HG03103 (cell line): ENCODE measurements around the gene PACRG.

Source experiments
- ATAC-seq: cut with Tn5 transposase; IDR thresholded peaks from one replicate; pipeline ENCODE4 v1.9.1; 2021; ENCODE audit warnings: low read depth; ENCODE audit not compliant: unreplicated experiment

The PACRG gene

GRCh38 chr6:163320402-163320801 is 592.6 kb downstream of the PACRG start:
- no peak for ATAC-seq

GRCh38 chr6:163320804-163321203 is 593.0 kb downstream of the PACRG start:
- no peak for ATAC-seq

DNA sequence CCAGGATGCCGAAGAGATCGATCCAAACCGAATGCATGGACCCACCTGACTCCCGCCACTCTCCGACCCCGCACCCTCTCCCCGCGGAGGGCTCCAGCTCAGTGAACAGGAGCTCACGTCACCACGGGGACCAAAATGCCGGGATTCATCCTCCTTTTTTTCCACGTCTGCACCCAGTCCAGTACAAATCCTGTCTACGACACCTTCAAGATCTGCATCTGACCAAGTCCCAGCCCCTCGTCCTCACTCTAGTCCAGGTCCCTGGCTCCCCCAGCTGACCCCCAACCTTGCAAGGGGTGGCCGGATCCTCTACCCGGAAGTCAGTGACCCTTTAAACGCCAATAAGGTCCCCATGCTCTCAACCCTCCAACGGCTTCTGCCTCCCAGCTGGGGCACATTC is 593.9 kb downstream of the PACRG start:
- no peak for ATAC-seq

GRCh38 chr6:163323274-163323673 is 595.5 kb downstream of the PACRG start:
- ATAC-seq, result no peak

- no peak for ATAC-seq
Measured at GRCh38 chr6:163323705-163324104, 595.9 kb downstream of the PACRG start.

- ATAC-seq, result no peak
Measured at GRCh38 chr6:163324326-163324687, 596.5 kb downstream of the PACRG start.

DNA sequence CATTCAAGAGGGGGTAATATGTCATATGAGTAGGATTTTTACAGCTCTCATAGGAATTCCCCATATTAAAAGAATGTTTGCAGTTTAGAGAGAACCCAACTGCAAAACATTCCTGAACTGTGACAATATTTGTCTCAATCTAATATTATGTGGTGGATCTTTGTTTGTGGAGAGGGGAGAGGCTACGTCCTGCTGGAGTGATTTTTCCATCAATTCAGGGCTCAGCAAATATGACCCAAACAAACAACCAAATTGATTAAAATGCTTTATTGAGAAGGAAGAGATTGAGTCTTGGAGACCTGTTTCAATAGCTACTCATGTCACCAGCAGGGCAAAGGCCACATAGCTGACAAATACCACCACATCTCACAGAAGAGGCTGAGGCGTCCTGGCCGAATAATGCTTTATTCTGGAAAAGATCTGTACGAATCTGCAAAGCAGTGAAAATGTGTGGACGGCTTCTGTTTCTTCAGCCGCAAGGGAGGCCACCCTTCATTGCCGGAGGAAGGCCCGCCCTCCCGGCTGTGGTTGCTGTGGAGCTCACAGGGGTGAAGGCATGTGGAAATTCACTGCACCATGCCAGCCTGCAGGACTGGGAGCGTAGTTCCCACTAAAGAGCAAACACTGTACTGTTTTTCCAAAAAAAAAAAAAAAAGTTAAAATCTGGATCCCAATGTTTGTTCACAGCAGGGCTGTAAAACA is 597.1 kb downstream of the PACRG start:
- no peak for ATAC-seq

DNA sequence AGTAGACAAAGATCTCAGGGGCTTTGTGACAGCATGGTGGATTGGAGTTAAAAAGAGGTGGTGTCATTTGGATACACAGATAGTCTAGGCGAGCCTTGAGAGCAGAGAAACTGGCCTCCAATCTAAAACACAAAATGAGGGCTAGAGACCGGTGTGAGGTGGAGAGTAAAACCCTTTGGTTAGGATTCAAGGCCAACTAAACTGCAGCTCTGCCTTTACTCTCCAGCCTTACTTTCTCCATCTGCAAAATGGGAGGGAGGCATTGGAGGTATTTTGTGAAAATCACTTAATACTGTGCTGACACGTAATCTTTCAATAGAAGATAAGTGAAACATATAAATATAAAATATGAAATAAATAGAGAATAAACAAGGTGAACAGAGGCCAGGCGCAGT is 597.6 kb downstream of the PACRG start:
- no peak for ATAC-seq

- no peak for ATAC-seq
Measured at GRCh38 chr6:163327165-163327880, 599.5 kb downstream of the PACRG start.

DNA sequence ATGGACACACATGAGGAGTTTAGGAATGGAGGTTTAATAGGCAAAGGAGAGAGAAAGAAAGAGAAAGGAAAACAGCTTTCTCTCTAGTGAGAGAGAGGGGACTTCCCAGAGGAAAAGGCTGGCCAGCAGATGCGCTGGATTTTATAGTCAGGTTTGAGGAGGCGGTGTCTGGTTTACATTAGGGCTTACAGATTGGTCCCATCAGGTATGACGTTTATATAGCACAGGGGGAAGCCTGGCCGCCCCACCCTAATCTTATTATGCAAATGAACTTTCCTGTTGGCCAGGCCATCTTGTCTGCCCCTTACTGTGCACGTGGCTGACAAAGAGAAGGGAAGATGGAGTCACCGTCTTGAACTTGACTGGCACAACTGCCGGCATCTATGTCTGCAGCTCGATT is 600.1 kb downstream of the PACRG start:
- ATAC-seq, result no peak

GRCh38 chr6:163328411-163328810 is 600.6 kb downstream of the PACRG start:
- no peak for ATAC-seq

GRCh38 chr6:163329991-163330390 is 602.2 kb downstream of the PACRG start:
- ATAC-seq, result no peak

DNA sequence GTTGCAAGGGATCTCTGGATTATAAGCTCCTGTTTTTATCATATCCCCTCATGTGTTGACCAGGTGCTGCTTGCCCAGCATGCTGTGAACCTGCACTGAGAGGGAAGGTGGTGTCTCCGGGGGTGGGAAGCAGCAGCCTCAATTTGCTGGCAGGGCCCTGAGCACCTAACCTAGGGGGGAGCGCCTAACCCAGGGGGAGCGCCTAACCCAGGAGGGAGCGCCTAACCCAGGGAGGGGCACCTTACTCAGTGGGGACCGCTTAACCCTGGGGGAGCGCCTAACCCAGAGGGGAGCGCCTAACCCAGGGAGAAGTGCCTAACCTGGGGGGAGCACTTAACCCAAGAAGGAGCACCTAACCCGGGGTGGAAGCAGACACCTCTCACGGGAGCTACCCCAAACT is 603.5 kb downstream of the PACRG start:
- no peak for ATAC-seq

- no peak for ATAC-seq
Measured at GRCh38 chr6:163332575-163332974, 604.8 kb downstream of the PACRG start.

GRCh38 chr6:163333038-163333437 is 605.3 kb downstream of the PACRG start:
- no peak for ATAC-seq

DNA sequence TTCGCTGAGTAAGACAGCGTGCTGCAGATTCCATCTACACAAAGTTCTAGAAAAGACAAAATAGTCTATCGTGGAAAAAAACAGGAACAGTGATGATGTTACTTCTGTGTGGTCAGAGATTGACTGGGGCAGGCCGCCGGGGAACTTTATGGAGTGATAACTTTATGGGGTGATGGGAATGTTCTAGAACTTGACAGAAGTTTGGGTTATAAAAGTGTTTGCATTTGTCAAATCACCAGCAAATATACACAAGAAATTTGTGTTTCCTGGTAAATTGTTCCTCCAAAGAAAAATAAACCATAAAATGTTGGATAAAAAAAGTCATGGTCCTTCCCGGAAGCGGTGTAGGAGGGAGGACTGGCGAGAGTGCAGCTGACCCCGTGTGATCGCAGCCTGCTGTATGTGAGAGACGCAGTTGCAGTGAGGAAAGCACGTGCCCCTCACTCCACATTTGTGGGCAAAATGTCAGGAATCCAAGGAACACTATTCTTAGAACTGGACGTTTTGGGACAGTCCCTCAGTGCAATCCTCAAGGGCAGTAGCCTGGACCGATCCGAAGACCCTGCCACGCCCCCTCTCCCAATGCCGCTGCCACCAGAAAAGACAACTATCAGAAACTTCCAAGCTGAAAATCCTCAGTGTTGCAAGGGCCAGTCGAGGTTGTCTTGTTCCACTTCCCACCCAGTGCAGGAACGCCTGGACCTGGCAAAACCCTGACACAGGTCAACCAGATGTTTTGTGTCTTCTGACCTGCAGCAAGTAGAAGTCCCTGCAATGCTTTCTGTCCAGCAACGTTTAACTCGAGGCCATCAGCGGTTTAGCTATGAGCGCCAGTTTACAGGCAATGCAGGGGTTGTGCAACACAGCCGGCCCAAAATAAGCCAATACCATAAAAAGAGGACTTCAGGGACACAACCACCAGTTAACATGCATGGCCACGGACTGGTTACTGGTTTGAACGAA is 606.2 kb downstream of the PACRG start:
- no peak for ATAC-seq

DNA sequence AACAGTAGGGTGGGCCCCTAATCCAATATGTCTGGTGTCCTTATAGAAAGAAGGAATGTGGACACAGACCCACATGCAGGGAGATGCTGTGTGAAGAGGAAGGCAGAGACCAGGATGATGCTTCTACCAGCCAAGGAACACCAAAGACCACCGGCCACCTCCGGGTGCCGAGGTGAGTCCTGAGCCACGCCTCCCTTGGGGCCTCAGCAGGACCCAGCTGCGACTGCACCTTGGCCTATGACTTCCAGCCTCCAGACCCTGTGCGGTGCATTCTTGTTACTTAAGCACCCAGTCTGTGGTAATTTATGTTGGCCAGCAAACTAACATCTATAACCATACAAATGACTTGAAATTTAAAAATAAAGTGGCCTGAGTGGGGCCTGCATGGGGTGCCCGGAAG is 607.3 kb downstream of the PACRG start:
- no peak for ATAC-seq

- ATAC-seq, result no peak
Measured at GRCh38 chr6:163335671-163336545, 608.1 kb downstream of the PACRG start.

DNA sequence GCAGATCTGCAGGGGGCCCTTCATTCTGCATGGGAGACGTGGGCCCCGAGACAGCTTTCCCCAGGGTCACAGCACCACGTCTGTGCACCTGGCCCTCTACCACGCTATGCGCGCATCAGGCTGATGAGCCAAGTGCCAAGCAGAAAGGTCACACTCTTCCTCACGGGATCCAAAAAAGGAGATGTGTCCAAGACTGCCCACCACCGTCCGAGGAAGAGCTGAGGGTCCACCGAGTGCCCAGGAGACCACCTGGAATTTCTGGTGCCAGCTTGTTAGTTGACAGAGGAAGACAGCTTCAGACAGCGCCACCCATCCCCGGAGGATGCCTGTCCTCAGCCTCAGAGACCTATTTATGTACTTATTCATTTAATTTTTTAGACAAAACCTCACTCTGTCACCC is 609.2 kb downstream of the PACRG start:
- no peak for ATAC-seq

- ATAC-seq, result no peak
Measured at GRCh38 chr6:163337958-163338357, 610.2 kb downstream of the PACRG start.
